GM13977 (cell line): Measurements from ENCODE around the gene CUL9.

Source experiments
- DNase-seq: peaks from one replicate; pipeline ENCODE4 v3.0.0; 2012; ENCODE audit warnings: low spot score
- in situ Hi-C: fragments of 300-500 bp; cut with MboI; formaldehyde crosslinking; loops from one replicate; pipeline ENCODE4 v1.12.0; 2022; ENCODE audit warnings: low sequenced_read_pairs, low pct_unique_long_range_greater_than_20kb, mixed read lengths, inconsistent platforms; ENCODE audit not compliant: unreplicated experiment
- TF ChIP-seq, protein P1 (sequence below): IDR thresholded peaks from 2 replicates; pipeline ENCODE4 v1.5.1; 2012; ENCODE audit warnings: mild to moderate bottlenecking, control low read depth; ENCODE audit not compliant: insufficient read depth; ENCODE audit errors: extremely low read depth, missing control alignments

The CUL9 gene

DNA sequence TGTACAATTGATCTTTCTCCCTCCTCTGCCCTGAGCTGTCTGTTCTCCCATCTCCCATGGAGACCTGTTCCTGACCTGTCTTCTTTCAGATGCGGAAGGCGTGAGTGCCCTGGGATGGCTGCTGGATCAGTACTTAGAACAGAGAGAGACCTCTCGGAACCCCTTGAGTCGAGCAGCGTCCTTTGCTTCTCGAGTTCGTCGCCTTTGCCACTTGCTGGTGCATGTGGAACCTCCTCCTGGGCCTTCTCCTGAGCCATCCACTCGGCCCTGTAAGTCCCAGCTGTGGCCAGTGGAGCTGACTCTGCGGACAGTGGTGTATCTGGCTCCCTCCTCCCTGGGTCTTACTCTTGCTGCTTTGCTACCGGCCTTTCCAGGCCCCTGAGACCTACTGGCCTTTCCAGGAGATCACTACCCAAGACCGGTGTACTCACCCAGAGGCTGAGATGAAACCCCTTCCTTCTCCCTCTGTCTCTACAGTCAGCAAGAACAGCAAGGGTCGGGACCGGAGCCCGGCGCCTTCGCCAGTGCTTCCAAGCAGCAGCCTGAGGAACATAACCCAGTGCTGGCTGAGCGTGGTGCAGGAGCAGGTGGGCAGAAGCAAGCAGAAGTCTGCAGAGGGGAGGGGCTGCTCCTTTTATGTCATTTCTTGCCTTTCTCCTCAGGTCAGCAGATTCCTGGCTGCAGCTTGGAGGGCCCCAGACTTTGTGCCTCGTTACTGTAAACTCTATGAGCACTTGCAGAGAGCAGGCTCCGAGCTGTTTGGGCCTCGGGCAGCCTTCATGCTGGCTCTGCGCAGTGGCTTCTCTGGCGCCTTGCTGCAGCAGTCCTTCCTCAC lies 22.5 kb downstream of the CUL9 start:
- in situ Hi-C loops, result no loop called here
- TF ChIP-seq, protein P1, sequence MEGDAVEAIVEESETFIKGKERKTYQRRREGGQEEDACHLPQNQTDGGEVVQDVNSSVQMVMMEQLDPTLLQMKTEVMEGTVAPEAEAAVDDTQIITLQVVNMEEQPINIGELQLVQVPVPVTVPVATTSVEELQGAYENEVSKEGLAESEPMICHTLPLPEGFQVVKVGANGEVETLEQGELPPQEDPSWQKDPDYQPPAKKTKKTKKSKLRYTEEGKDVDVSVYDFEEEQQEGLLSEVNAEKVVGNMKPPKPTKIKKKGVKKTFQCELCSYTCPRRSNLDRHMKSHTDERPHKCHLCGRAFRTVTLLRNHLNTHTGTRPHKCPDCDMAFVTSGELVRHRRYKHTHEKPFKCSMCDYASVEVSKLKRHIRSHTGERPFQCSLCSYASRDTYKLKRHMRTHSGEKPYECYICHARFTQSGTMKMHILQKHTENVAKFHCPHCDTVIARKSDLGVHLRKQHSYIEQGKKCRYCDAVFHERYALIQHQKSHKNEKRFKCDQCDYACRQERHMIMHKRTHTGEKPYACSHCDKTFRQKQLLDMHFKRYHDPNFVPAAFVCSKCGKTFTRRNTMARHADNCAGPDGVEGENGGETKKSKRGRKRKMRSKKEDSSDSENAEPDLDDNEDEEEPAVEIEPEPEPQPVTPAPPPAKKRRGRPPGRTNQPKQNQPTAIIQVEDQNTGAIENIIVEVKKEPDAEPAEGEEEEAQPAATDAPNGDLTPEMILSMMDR, result no peak
- DNase-seq, result no peak

DNA sequence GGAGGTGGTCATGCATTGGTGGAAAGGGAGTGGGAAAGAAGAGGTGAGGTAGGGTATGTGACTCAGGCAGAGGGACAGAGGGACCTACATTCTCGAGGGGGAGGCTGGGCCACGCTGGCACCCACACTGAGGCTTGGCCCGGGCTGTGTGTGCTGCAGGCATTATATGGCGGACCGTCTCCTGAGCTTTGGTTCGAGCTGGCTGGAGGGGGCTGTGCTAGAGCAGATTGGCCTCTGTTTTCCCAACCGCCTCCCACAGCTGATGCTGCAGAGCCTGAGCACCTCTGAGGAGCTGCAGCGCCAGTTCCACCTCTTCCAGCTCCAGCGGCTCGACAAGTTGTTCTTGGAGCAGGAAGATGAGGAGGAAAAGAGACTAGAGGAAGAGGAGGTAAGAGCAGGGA lies 23.9 kb downstream of the CUL9 start:
- TF ChIP-seq, protein P1, result no peak
- in situ Hi-C loops, result no loop called here
- no peak for DNase-seq

DNA sequence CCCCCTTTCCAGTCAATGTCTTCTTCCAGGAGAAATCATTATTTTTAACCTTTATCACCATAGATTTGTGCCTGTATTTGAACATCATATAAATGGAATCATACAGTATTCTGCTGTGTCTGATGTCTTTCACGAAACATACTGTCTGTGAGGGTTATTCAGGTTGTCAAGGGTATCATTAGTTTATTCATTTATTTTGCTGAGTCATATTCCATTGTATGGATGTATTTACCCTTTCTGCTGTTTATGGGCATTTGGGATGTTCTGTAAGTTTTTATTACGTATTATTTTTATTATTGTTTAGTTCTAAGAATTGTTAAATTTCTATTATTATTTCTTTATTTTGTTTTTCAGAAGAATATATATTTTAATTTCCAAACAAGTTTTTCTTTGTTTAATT lies 25.3 kb downstream of the CUL9 start:
- in situ Hi-C loops, result no loop called here
- TF ChIP-seq, protein P1, result no peak
- no peak for DNase-seq

DNA sequence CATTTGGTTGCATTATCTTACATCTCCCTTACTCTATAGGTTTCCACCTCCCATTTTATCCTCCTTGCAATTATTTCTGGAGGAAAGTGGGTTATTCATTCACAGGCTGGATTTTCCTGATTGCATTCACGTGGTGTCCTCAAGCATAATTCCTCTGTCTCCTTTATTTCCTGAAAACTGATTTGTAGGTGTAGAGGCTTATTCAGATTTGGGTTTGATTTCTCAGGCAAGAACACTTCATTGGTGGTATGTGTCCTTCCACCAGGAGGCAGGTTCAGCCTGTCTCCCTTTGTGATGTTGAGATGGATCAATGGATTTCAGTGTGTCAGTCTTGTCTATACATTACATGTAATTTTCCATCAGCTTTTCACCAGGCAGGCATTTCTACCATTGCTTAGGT lies 30.0 kb downstream of the CUL9 start:
- in situ Hi-C loops, result no loop called here
- TF ChIP-seq, protein P1, result peak; percentile 2
- no peak for DNase-seq

DNA sequence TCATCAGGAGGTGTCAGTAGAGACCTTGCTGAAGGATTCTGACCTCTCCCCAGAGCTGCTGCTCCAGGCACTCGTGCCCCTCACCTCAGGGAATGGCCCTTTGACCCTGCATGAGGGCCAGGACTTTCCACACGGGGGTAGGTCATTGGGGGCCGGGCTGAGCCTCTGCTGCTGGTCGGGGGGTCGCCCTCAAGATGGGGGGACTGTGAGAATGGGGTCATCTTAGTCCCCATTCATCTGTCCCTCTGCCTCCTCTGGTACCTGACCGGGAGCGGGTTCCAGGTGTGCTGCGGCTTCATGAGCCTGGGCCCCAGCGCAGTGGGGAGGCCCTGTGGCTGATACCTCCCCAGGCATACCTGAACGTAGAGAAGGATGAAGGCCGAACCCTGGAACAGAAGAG lies 31.4 kb downstream of the CUL9 start:
- no peak for DNase-seq
- in situ Hi-C loops, result no loop called here
- TF ChIP-seq, protein P1, result no peak

DNA sequence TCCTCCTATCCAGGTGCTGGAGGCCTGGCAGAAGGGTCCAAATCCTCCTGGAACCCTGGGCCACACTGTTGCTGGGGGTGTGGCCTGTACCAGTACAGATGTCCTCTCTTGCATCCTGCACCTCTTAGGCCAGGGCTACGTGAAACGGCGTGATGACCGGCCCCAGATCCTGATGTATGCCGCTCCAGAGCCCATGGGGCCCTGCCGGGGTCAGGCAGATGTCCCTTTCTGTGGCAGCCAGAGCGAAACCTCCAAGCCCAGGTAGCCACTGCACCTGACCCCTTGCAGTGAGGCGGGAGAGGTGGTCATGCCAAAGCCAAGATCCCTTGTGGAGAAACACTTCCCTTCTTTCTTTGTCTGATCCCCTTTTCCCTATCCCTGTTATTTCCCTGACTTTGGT lies 33.1 kb downstream of the CUL9 start:
- in situ Hi-C loops, result no loop called here
- no peak for DNase-seq
- TF ChIP-seq, protein P1, result no peak
